Thyroid gland (tissue), 4 donors: ENCODE results near the gene SPARCL1.

Experiments used
- POLR2A ChIP-seq, 2 donors: fragments of 450-650 bp; IDR thresholded peaks; one replicate each; pipeline ENCODE4 v1.6.1; 2017; ENCODE audit warnings: antibody characterized with exemption in 2 of 2, mild to moderate bottlenecking in 2 of 2, moderate library complexity in 1 of 2
- TF ChIP-seq, protein P1 (sequence below), 6 experiments: fragments of 200-600 bp in 3 of 6; fragments of 450-650 bp in 3 of 6; sonication (generic) in 3 of 6; IDR thresholded peaks; one replicate each; pipeline ENCODE4 v1.5.1; 2016 to 2019; ENCODE audit warnings: antibody characterized with exemption in 6 of 6, mild to moderate bottlenecking in 2 of 6, inconsistent platforms in 1 of 6, moderate library complexity in 1 of 6

DNA sequence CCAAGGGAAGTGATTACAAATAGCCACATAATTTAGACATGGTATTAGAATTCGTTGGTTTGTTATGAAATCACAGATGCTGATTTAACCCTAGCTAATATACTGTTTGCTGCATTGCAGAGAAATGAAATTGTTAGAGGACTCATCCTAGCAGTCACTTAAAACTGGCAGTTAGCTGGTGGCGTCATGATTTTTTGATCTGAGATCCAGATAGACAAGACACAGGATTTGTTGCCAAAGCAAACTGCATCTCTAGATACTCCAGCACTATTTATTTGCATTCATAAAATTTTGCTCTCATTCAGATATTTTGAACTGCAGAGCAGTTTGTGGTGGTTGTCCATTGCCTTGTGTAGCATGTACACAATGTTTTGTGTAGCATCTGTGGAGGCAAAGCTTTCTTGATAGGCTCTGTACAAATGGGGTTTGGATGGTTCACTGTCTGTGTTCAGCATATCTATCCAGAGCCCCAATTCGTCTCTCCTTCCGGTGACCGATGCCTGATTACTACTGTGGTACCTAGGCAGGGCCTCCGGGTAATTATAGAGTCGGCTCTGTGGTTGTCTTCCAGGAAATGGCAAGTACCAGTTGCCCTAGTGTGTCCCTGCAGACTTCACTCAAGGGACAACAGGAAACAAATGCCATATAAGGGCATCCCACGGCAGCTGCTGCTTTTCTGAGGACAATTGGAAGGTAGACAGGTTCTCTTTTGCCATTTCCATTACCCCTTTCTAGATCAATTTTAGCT, 30.1 kb upstream of the SPARCL1 start:
- no peak for TF ChIP-seq POLR2A (IDR thresholded peaks at IDR 0.05)
- TF ChIP-seq, protein P1, sequence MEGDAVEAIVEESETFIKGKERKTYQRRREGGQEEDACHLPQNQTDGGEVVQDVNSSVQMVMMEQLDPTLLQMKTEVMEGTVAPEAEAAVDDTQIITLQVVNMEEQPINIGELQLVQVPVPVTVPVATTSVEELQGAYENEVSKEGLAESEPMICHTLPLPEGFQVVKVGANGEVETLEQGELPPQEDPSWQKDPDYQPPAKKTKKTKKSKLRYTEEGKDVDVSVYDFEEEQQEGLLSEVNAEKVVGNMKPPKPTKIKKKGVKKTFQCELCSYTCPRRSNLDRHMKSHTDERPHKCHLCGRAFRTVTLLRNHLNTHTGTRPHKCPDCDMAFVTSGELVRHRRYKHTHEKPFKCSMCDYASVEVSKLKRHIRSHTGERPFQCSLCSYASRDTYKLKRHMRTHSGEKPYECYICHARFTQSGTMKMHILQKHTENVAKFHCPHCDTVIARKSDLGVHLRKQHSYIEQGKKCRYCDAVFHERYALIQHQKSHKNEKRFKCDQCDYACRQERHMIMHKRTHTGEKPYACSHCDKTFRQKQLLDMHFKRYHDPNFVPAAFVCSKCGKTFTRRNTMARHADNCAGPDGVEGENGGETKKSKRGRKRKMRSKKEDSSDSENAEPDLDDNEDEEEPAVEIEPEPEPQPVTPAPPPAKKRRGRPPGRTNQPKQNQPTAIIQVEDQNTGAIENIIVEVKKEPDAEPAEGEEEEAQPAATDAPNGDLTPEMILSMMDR (IDR thresholded peaks at IDR 0.05), result no peak
